ENCODE measurements around the gene HERC2. TPM values are rescaled to one million over a fixed set of nuclear protein-coding genes. Genes with fewer than 3 reads are reported as not detected.

Gene HERC2
- total and polyA plus RNA-seq, 2 of the 4 experiments (the other 2 are of a cell fraction), result 20.8 to 28.9 TPM

GRCh38 chr15:28124841-28125240 lies 197.1 kb downstream of the HERC2 start:
- Histone ChIP-seq H3K27ac (ENCODE audit: insufficient read depth, low read length) (no peak overlapping the region), H2AFZ (replicated peaks; ENCODE audit: low read length, poor library complexity) (no peak overlapping the region), H3K23ac (ENCODE audit: low read depth, low read length) (no peak overlapping the region), H3K9me3 (ENCODE audit: control insufficient read depth, insufficient read depth, low read length) (no peaks in the 10 kb centered on the region), H3K27me3 (ENCODE audit: control insufficient read depth, insufficient read depth, low read length) (no peaks in the 10 kb centered on the region), H3K4ac (ENCODE audit: low read depth, low read length) (no peak overlapping the region), H3K9ac (ENCODE audit: low read depth, low read length) (no peak overlapping the region), H4K91ac (ENCODE audit: insufficient read depth, low read depth, low read length) (no peak overlapping the region), H2BK20ac (ENCODE audit: low read depth, low read length) (no peak overlapping the region), H3K79me1 (ENCODE audit: low read depth in 1 of 2, low read length in 2 of 2) (peaks cover 0 to 3% of the 10 kb centered on the region in 2 experiments; a peak in 1 of 4 replicates), H3K9me1 (ENCODE audit: insufficient read depth, low read length) (no peaks in the 10 kb centered on the region), H2BK5ac (ENCODE audit: low read depth, low read length, poor library complexity, severe bottlenecking) (no peak overlapping the region), H3K4me2 (ENCODE audit: low read depth, low read length) (no peak overlapping the region), H3K18ac (ENCODE audit: low read depth, low read length) (no peak overlapping the region), H3K4me1 (ENCODE audit: control insufficient read depth, insufficient read depth, low read length) (peaks cover 1% of the 10 kb centered on the region; the same call in 1 of the 2 replicates), H2BK120ac (ENCODE audit: low read depth, low read length) (no peak overlapping the region), H2AK9ac (replicated peaks; ENCODE audit: low read depth, low read length, poor library complexity) (no peak overlapping the region), H3K36me3 (ENCODE audit: control insufficient read depth, insufficient read depth, low read length) (peaks cover 36% of the 10 kb centered on the region), H2AK5ac (ENCODE audit: low read depth, low read length) (no peak overlapping the region), H3K56ac (ENCODE audit: extremely low read depth, insufficient read depth, low read length) (no peak overlapping the region), H3K4me3 (ENCODE audit: insufficient read depth, low read depth, low read length) (no peak overlapping the region), H4K20me1 (ENCODE audit: insufficient read depth, low read length) (peaks cover 3% of the 10 kb centered on the region; the same call in 1 of the 2 replicates), H3K14ac (replicated peaks; ENCODE audit: low read depth, low read length) (no peak overlapping the region), H2BK15ac (ENCODE audit: low read depth, low read length) (no peak overlapping the region), H4K8ac (ENCODE audit: low read depth in 2 of 2, low read length in 2 of 2) (no peak overlapping the region), H4K5ac (ENCODE audit: low read depth, low read length) (no peak overlapping the region)
- BruUV-seq (replicated peaks), result no TSS peak
- ChIA-PET CTCF (no interaction called here), POLR2A (ENCODE audit: unreplicated experiment) (no interaction called here)
- in situ Hi-C loops (cut with MboI; ENCODE audit: low sequenced_read_pairs), result loop anchor here (25.0 kb wide), 1 partner anchor 1238 kb away; no protein-coding TSS in a partner anchor
- DNase-seq (no peak), ATAC-seq (ENCODE audit: low read depth) (no peak)
- TF ChIP-seq CEBPB (IDR thresholded peaks at IDR 0.05; ENCODE audit: low read depth, low read length) (no peak), NFE2L2 (IDR thresholded peaks at IDR 0.05; ENCODE audit: low read depth, low read length) (no peak), RFX5 (IDR thresholded peaks at IDR 0.05; ENCODE audit: low read depth, low read length) (no peak), MXI1 (IDR thresholded peaks at IDR 0.05; ENCODE audit: borderline replicate concordance, low read depth, low read length) (no peak), BHLHE40 (IDR thresholded peaks at IDR 0.05; ENCODE audit: low read depth, low read length) (no peak), SMC3 (IDR thresholded peaks at IDR 0.05; ENCODE audit: low read depth, low read length) (no peak), MAZ (IDR thresholded peaks at IDR 0.05; ENCODE audit: borderline replicate concordance, low read depth, low read length) (no peak), RCOR1 (IDR thresholded peaks at IDR 0.05; ENCODE audit: insufficient replicate concordance, low read length) (no peak), CTCF (conservative IDR thresholded peaks at IDR 0.05; ENCODE audit: low read depth, low read length) (no peak), FOS (IDR thresholded peaks at IDR 0.05; ENCODE audit: low read depth, low read length) (no peak), MAFK (IDR thresholded peaks at IDR 0.05; ENCODE audit: low read depth, low read length) (no peak), USF2 (IDR thresholded peaks at IDR 0.05; ENCODE audit: low read depth, low read length) (no peak), POLR2A (IDR thresholded peaks at IDR 0.05; ENCODE audit: low read depth, low read length) (no peak), ELK1 (IDR thresholded peaks at IDR 0.05; ENCODE audit: borderline replicate concordance, low read depth, low read length) (no peak), RAD21 (IDR thresholded peaks at IDR 0.05; ENCODE audit: low read length) (no peak), CHD1 (IDR thresholded peaks at IDR 0.05; ENCODE audit: low read depth, low read length) (no peak)
- intact Hi-C loops (cut with micrococcal nuclease), result no loop called here
- dilution Hi-C loops (cut with HindIII; ENCODE audit: low sequenced_read_pairs, unreplicated experiment), result no loop called here
- 96% methylated on average over 9 of the region's 10 CpGs; no CpG with 5 or more reads in 1 of the 2 experiments for WGBS, 2 experiments (ENCODE audit: extremely low coverage in 2 of 2, insufficient read length in 1 of 2)
